ENCODE results near the gene MOBP. TPM values are rescaled to one million over a fixed set of nuclear protein-coding genes. Genes with fewer than 3 reads are reported as not detected.

MOBP gene
- total and polyA plus RNA-seq, 2 of the 8 experiments (the other 6 are each of a cell fraction or from before 2014, with no cell fraction given): 0.06 to 0.50 TPM

- peak; percentile 99 for FAIRE-seq
- H3K27ac ChIP-seq (ENCODE audit: low read depth, low read length): no peak overlapping the region
- H2AK5ac ChIP-seq (ENCODE audit: low read depth, low read length): no peak overlapping the region
- H3K79me2 ChIP-seq (ENCODE audit: control insufficient read depth in 1 of 2, insufficient read depth in 2 of 2, low read length in 2 of 2): no peaks in the 10 kb centered on the region
- no peak overlapping the region for H3K14ac ChIP-seq (ENCODE audit: insufficient read length)
- no peak overlapping the region for H4K91ac ChIP-seq (replicated peaks; ENCODE audit: insufficient read length, low read length)
- H3K9ac ChIP-seq (replicated peaks in 1 of 4; ENCODE audit: extremely low read depth in 1 of 4, low read depth in 3 of 4, low read length in 3 of 4): no peak overlapping the region
- no peak overlapping the region for H3K23ac ChIP-seq (ENCODE audit: insufficient read length)
- no peaks in the 10 kb centered on the region for H3K27me3 ChIP-seq (replicated peaks in 1 of 4; ENCODE audit: control insufficient read depth in 3 of 4, extremely low read depth in 1 of 4, insufficient read depth in 3 of 4, low read length in 3 of 4)
- H3K18ac ChIP-seq (ENCODE audit: extremely low read depth, low read length): no peak overlapping the region
- TF ChIP-seq TEAD4 (IDR thresholded peaks at IDR 0.05; ENCODE audit: low read depth, low read length) (peak; percentile 17; the same call in 1 of the 2 replicates), CTCF (IDR thresholded peaks at IDR 0.05; ENCODE audit: control extremely low read depth in 1 of 3, insufficient read depth in 1 of 3, low read depth in 1 of 3, low read length in 3 of 3) (peak; percentile 52 to 97 (median 90)), RBBP5 (IDR thresholded peaks at IDR 0.05; ENCODE audit: borderline replicate concordance, low read depth, low read length) (no peak), CREB1 (IDR thresholded peaks at IDR 0.05) (0 out of 2 replicates have a peak, but pooled peaks have one; percentile 11), RAD21 (IDR thresholded peaks at IDR 0.05 in 1 of 2, conservative IDR thresholded peaks at IDR 0.05 in 1 of 2; ENCODE audit: low read depth in 2 of 2, low read length in 2 of 2) (peak; percentile 91 to 95)
- no peak overlapping the region for H4K5ac ChIP-seq (ENCODE audit: insufficient read length, low read depth, low read length)
- ChIA-PET POLR2A (ENCODE audit: partially characterized antibody) (interaction anchor here (0.7 to 2.7 kb wide), 4 partner anchors 26 to 51 kb away, joined by 3 to 10 read pairs (median 4); no protein-coding TSS in a partner anchor), CTCF (ENCODE audit: partially characterized antibody) (interaction anchor here (0.7 to 9.9 kb wide), 27 partner anchors 11 to 290 kb away, joined by 3 to 122 read pairs (median 4); partner anchors contain the start of gene MOBP)
- no peaks in the 10 kb centered on the region for H4K20me1 ChIP-seq (replicated peaks in 1 of 2; ENCODE audit: control insufficient read depth in 1 of 2, insufficient read depth in 2 of 2, low read length in 2 of 2)
- no peak overlapping the region for H3K56ac ChIP-seq (replicated peaks; ENCODE audit: insufficient read length, low read depth, low read length)
- peak; percentile 46 to 69 for DNase-seq (ENCODE audit: low read depth in 1 of 2, low spot score in 2 of 2)
- peak overlapping the region; percentile 97 for H2AFZ ChIP-seq (ENCODE audit: low read length)
- H3K4me2 ChIP-seq (ENCODE audit: insufficient read depth in 1 of 2, low read depth in 2 of 2, low read length in 2 of 2): no peak overlapping the region
- H3K4ac ChIP-seq (replicated peaks; ENCODE audit: insufficient read length, low read depth, low read length): no peak overlapping the region
- H2BK20ac ChIP-seq (ENCODE audit: low read length): peak overlapping the region; percentile 88; the same call in 1 of the 2 replicates
- H3K36me3 ChIP-seq (ENCODE audit: control insufficient read depth in 2 of 4, insufficient read depth in 4 of 4, low read length in 3 of 4): no peaks in the 10 kb centered on the region
- H2BK5ac ChIP-seq (ENCODE audit: low read depth, low read length): no peak overlapping the region
- H2BK120ac ChIP-seq (replicated peaks; ENCODE audit: low read depth, low read length): no peak overlapping the region
- WGBS, 2 experiments (ENCODE audit: extremely low coverage in 1 of 2, insufficient coverage in 1 of 2, insufficient read length in 1 of 2, insufficient replicate concordance in 2 of 2, low coverage in 1 of 2, low lambda C conversion rate in 2 of 2, missing lambda C conversion rate in 1 of 2): 42% methylated on average over 13 of the region's 13 CpGs; no CpG with 5 or more reads in 1 of the 2 experiments
- no peak overlapping the region for H4K8ac ChIP-seq (ENCODE audit: extremely low read depth, insufficient read depth, low read length)
- H3K9me3 ChIP-seq (ENCODE audit: insufficient read depth in 2 of 2, low read depth in 1 of 2, low read length in 1 of 2): no peaks in the 10 kb centered on the region
- no peaks in the 10 kb centered on the region for H3K23me2 ChIP-seq (ENCODE audit: low read depth, low read length)
- H3K4me1 ChIP-seq (replicated peaks in 1 of 4; ENCODE audit: control insufficient read depth in 3 of 4, insufficient read depth in 4 of 4, low read length in 3 of 4): no peaks in the 10 kb centered on the region
- no peak overlapping the region; the same call in 1 of the 2 replicates for H2BK12ac ChIP-seq (ENCODE audit: low read depth, low read length)
- no peak overlapping the region for H3K4me3 ChIP-seq (ENCODE audit: extremely low read depth in 1 of 4, insufficient read depth in 2 of 4, low read depth in 3 of 4, low read length in 4 of 4)
- H3K79me1 ChIP-seq (ENCODE audit: low read depth, low read length): no peaks in the 10 kb centered on the region
- H2BK15ac ChIP-seq (ENCODE audit: low read length): 0 out of 2 replicates have a peak overlapping the region, but pooled peaks have one; percentile 78
Measured at GRCh38 chr3:39447637-39448483, 19.6 kb upstream of the MOBP start.

All from H1 (cell line).